H1 (cell line): ENCODE data around the gene SLC25A51. TPM values are rescaled to one million over a fixed set of nuclear protein-coding genes. Genes with fewer than 3 reads are reported as not detected.

ENCODE experiments used
- CTCF ChIA-PET: fragments of 300-600 bp; sonication (Branson Sonifier 250); formaldehyde crosslinking; loops from one replicate; lab custom pipeline; 2021; ENCODE audit not compliant: partially characterized antibody; lab: Charles Lee
- POLR2A ChIA-PET: fragments of 300-600 bp; sonication (Branson Sonifier 250); formaldehyde crosslinking; loops from one replicate; lab custom pipeline; 2021; ENCODE audit warnings: inconsistent platforms; ENCODE audit not compliant: partially characterized antibody; lab: Charles Lee
- DNase-seq, 2 experiments: peaks; one replicate each; pipeline versions ENCODE4 v3.0.0 to v3.0.0-alpha.2; 2010 to 2022; ENCODE audit warnings: low spot score in 2 of 2, low read depth in 1 of 2, mixed read lengths in 1 of 2
- FAIRE-seq: peaks from 2 replicates; lab custom pipeline; 2011; peaks lifted over from hg19 to GRCh38; lab: Jason Lieb, UNC
- H2AFZ ChIP-seq: 2 replicates; pipeline ENCODE4 v1.8.1; 2012; ENCODE audit warnings: low read length, inconsistent platforms
- H2AK5ac ChIP-seq: 2 replicates; pipeline ENCODE4 v1.6.1; 2013; ENCODE audit warnings: low read depth, low read length
- H2BK120ac ChIP-seq: replicated peaks from 2 replicates; pipeline ENCODE3; 2013; ENCODE audit warnings: low read depth, low read length, inconsistent platforms
- H2BK12ac ChIP-seq: 2 replicates; pipeline ENCODE4 v1.6.1; 2013; ENCODE audit warnings: low read depth, low read length
- H2BK15ac ChIP-seq: 2 replicates; pipeline ENCODE4 v1.6.1; 2013; ENCODE audit warnings: low read length
- H2BK20ac ChIP-seq: 2 replicates; pipeline ENCODE4 v1.6.1; 2013; ENCODE audit warnings: low read length
- H2BK5ac ChIP-seq: 2 replicates; pipeline ENCODE4 v1.6.1; 2013; ENCODE audit warnings: low read depth, low read length
- H3K14ac ChIP-seq: 2 replicates; pipeline ENCODE4 v1.6.1; 2013; ENCODE audit warnings: inconsistent platforms; ENCODE audit not compliant: insufficient read length
- H3K18ac ChIP-seq: 2 replicates; pipeline ENCODE4 v1.6.1; 2013; ENCODE audit warnings: low read length; ENCODE audit errors: extremely low read depth
- H3K23ac ChIP-seq: 2 replicates; pipeline ENCODE4 v1.6.1; 2013; ENCODE audit warnings: inconsistent platforms; ENCODE audit not compliant: insufficient read length
- H3K23me2 ChIP-seq: 2 replicates; pipeline ENCODE4 v1.6.1; 2013; ENCODE audit warnings: low read depth, low read length
- H3K27ac ChIP-seq: 2 replicates; pipeline ENCODE4 v1.6.1; 2011; ENCODE audit warnings: low read depth, low read length, inconsistent platforms
- H3K27me3 ChIP-seq, 4 experiments: replicated peaks in 1 of 4; 1 replicate in 1 of 4; 2 replicates in 3 of 4; pipeline versions ENCODE4 v1.6.1 to v1.8.1; 2011 to 2013; ENCODE audit warnings: low read length in 3 of 4, mild to moderate bottlenecking in 3 of 4, inconsistent platforms in 2 of 4, mixed read lengths in 2 of 4, moderate library complexity in 1 of 4; ENCODE audit not compliant: control insufficient read depth in 3 of 4, insufficient read depth in 3 of 4; ENCODE audit errors: extremely low read depth in 1 of 4
- H3K36me3 ChIP-seq, 4 experiments: 2 replicates each; pipeline versions ENCODE4 v1.6.1 to v1.8.1; 2011 to 2013; ENCODE audit warnings: mild to moderate bottlenecking in 4 of 4, low read length in 3 of 4, moderate library complexity in 2 of 4, control low read depth in 1 of 4, inconsistent platforms in 1 of 4; ENCODE audit not compliant: insufficient read depth in 4 of 4, control insufficient read depth in 2 of 4
- H3K4ac ChIP-seq: replicated peaks from 2 replicates; pipeline ENCODE3; 2013; ENCODE audit warnings: low read length, low read depth, mixed read lengths, inconsistent platforms; ENCODE audit not compliant: insufficient read length
- H3K4me1 ChIP-seq, 4 experiments: replicated peaks in 1 of 4; 1 replicate in 1 of 4; 2 replicates in 3 of 4; pipeline versions ENCODE4 v1.6.1 to v1.8.1; 2011 to 2013; ENCODE audit warnings: low read length in 3 of 4, inconsistent platforms in 2 of 4, mixed read lengths in 1 of 4; ENCODE audit not compliant: insufficient read depth in 4 of 4, control insufficient read depth in 3 of 4
- H3K4me2 ChIP-seq, 2 experiments: 2 replicates each; pipeline versions ENCODE4 v1.6.1 to v1.8.1; 2011 to 2013; ENCODE audit warnings: low read depth in 2 of 2, low read length in 2 of 2, control low read depth in 1 of 2, inconsistent platforms in 1 of 2, mild to moderate bottlenecking in 1 of 2; ENCODE audit not compliant: insufficient read depth in 1 of 2
- H3K4me3 ChIP-seq, 4 experiments: fragments of 200-600, 300-600 bp in 1 of 4; sonication (generic), shearing (Covaris generic), sonication (Bioruptor Twin) in 1 of 4; 2 replicates each; pipeline versions ENCODE4 v1.5.1 to v1.8.1; 2011 to 2016; ENCODE audit warnings: low read length in 4 of 4, low read depth in 3 of 4, control low read depth in 2 of 4, inconsistent platforms in 2 of 4, mild to moderate bottlenecking in 2 of 4, mixed read lengths in 1 of 4, moderate library complexity in 1 of 4; ENCODE audit not compliant: insufficient read depth in 2 of 4; ENCODE audit errors: extremely low read depth in 1 of 4
- H3K56ac ChIP-seq: replicated peaks from 2 replicates; pipeline ENCODE3; 2013; ENCODE audit warnings: low read depth, mild to moderate bottlenecking, mixed read lengths, low read length, inconsistent platforms; ENCODE audit not compliant: insufficient read length
- H3K79me1 ChIP-seq: 2 replicates; pipeline ENCODE4 v1.6.1; 2013; ENCODE audit warnings: low read depth, low read length, control low read depth
- H3K79me2 ChIP-seq, 2 experiments: 2 replicates each; pipeline versions ENCODE4 v1.6.1 to v1.8.1; 2012 to 2013; ENCODE audit warnings: low read length in 2 of 2, mild to moderate bottlenecking in 2 of 2, inconsistent platforms in 1 of 2; ENCODE audit not compliant: insufficient read depth in 2 of 2, control insufficient read depth in 1 of 2
- H3K9ac ChIP-seq, 4 experiments: replicated peaks in 1 of 4; 1 replicate in 1 of 4; 2 replicates in 3 of 4; pipeline versions ENCODE4 v1.6.1 to v1.8.1; 2011 to 2013; ENCODE audit warnings: low read depth in 3 of 4, low read length in 3 of 4, control low read depth in 2 of 4, mild to moderate bottlenecking in 2 of 4, moderate library complexity in 2 of 4, inconsistent platforms in 1 of 4; ENCODE audit errors: extremely low read depth in 1 of 4
- H3K9me3 ChIP-seq, 2 experiments: 2 replicates each; pipeline versions ENCODE4 v1.6.1 to v1.8.1; 2012 to 2013; ENCODE audit warnings: mild to moderate bottlenecking in 2 of 2, moderate library complexity in 2 of 2, control low read depth in 1 of 2, inconsistent platforms in 1 of 2, low read depth in 1 of 2, low read length in 1 of 2, mixed read lengths in 1 of 2; ENCODE audit not compliant: insufficient read depth in 2 of 2
- H4K20me1 ChIP-seq, 2 experiments: replicated peaks in 1 of 2; 2 replicates each; pipeline versions ENCODE3 to v1.8.1; 2011 to 2013; ENCODE audit warnings: inconsistent platforms in 2 of 2, low read length in 2 of 2, mild to moderate bottlenecking in 1 of 2; ENCODE audit not compliant: insufficient read depth in 2 of 2, control insufficient read depth in 1 of 2
- H4K5ac ChIP-seq: 2 replicates; pipeline ENCODE4 v1.6.1; 2013; ENCODE audit warnings: low read length, low read depth, mixed read lengths, inconsistent platforms; ENCODE audit not compliant: insufficient read length
- H4K8ac ChIP-seq: 2 replicates; pipeline ENCODE4 v1.8.0; 2013; ENCODE audit warnings: mild to moderate bottlenecking, moderate library complexity, low read length, inconsistent platforms; ENCODE audit not compliant: insufficient read depth; ENCODE audit errors: extremely low read depth
- H4K91ac ChIP-seq: replicated peaks from 2 replicates; pipeline ENCODE3; 2013; ENCODE audit warnings: low read length, mixed read lengths, inconsistent platforms; ENCODE audit not compliant: insufficient read length
- HDAC2 ChIP-seq, 2 experiments: fragments of 300-600 bp in 1 of 2; sonication (generic) in 1 of 2; IDR thresholded peaks; 2 replicates each; pipeline ENCODE4 v1.6.1; 2011 to 2012; ENCODE audit warnings: low read depth in 2 of 2, low read length in 2 of 2, mild to moderate bottlenecking in 2 of 2, moderate library complexity in 2 of 2, borderline replicate concordance in 1 of 2, inconsistent platforms in 1 of 2
- HDAC6 ChIP-seq: IDR thresholded peaks from one replicate; pipeline ENCODE4 v1.7.1; 2012; ENCODE audit warnings: low read depth, mild to moderate bottlenecking, inconsistent platforms, low read length, moderate library complexity
- KDM1A ChIP-seq: fragments of 200-600, 300-600 bp; sonication (generic); IDR thresholded peaks from 2 replicates; pipeline ENCODE4 v1.7.1; 2016; ENCODE audit warnings: mild to moderate bottlenecking, low read length, borderline replicate concordance
- WGBS, 2 experiments: shearing (Covaris generic) in 1 of 2; methylation state at CpG; one replicate each; pipeline versions ENCODE4 v1.1.6 to v1.1.7; 2013 to 2015; ENCODE audit warnings: low lambda C conversion rate in 2 of 2, mixed read lengths in 2 of 2, inconsistent platforms in 1 of 2, low coverage in 1 of 2, missing lambda C conversion rate in 1 of 2; ENCODE audit not compliant: insufficient replicate concordance in 2 of 2, insufficient coverage in 1 of 2, insufficient read length in 1 of 2; ENCODE audit errors: extremely low coverage in 1 of 2, missing lambda C conversion rate in 1 of 2; 5-methylcytosine and 5-hydroxymethylcytosine counted together
- polyA plus RNA-seq, 7 experiments: library from polyadenylated mRNA; depleted of rRNA in 3 of 7; stranded (reverse) in 5 of 7; unstranded in 2 of 7; fragments of >200 nt in 5 of 7; fragments of 200-250 nt in 2 of 7; gene quantifications; 1 replicate in 5 of 7; 2 replicates in 1 of 7; 4 replicates in 1 of 7; pipeline versions ENCODE4 v1.2.1 to v1.2.3, GENCODE V29; 2011 to 2013; ENCODE audit warnings: missing spikeins in 2 of 7, mixed read lengths in 2 of 7
- total RNA-seq: library from RNA; stranded (reverse); fragmentation: NEBNext Ultra II Directional; extraction: Animal tissue kit (Norgen Biotek cat#: 25700); gene quantifications from 2 replicates; pipeline ENCODE4 v1.2.1, GENCODE V29; 2021

The SLC25A51 gene
- total and polyA plus RNA-seq, 2 of the 8 experiments (the other 6 are each of a cell fraction or from before 2014, with no cell fraction given), result 8.0 to 14.5 TPM

- H4K5ac ChIP-seq, result no peak overlapping the region
- no peak overlapping the region for H3K14ac ChIP-seq
- TF ChIP-seq KDM1A (peak; percentile 68; the same call in 1 of the 2 replicates), HDAC6 (no peak), HDAC2 (IDR thresholded peaks at IDR 0.05; ENCODE audit: borderline replicate concordance in 1 of 2, low read depth in 2 of 2, low read length in 2 of 2) (0 out of 4 replicates have a peak, but pooled peaks of 1 of the 2 experiments have one; percentile 33)
- no peak overlapping the region for H3K9ac ChIP-seq
- no peak overlapping the region for H3K56ac ChIP-seq
- H2BK12ac ChIP-seq, result no peak overlapping the region
- peak overlapping the region; percentile 48; the same call in 1 of the 2 replicates for H4K8ac ChIP-seq
- no peaks in the 10 kb centered on the region for H3K79me2 ChIP-seq
- H2BK15ac ChIP-seq, result no peak overlapping the region
- H2AK5ac ChIP-seq, result no peak overlapping the region
- peaks cover 0 to 20% (median 0%) of the 10 kb centered on the region in 4 experiments; a peak in 4 of 8 replicates for H3K36me3 ChIP-seq
- no peaks in the 10 kb centered on the region for H3K4me1 ChIP-seq
- H4K20me1 ChIP-seq, result peaks cover 0 to 3% of the 10 kb centered on the region in 2 experiments
- H2AFZ ChIP-seq, result no peak overlapping the region
- H3K4me3 ChIP-seq, result no peak overlapping the region
- H4K91ac ChIP-seq, result no peak overlapping the region
- 93% methylated on average over 12 of the region's 12 CpGs; no CpG with 5 or more reads in 1 of the 2 experiments for WGBS, 2 experiments
- no peak for DNase-seq
- H3K79me1 ChIP-seq, result no peaks in the 10 kb centered on the region; the same call in 1 of the 2 replicates
- H3K27ac ChIP-seq, result no peak overlapping the region
- H3K4ac ChIP-seq, result no peak overlapping the region
- POLR2A ChIA-PET, result no interaction called here
- CTCF ChIA-PET, result interaction anchor here (0.6 to 3.4 kb wide), 8 partner anchors 9 to 66 kb away, joined by 3 to 23 read pairs (median 5); no protein-coding TSS in a partner anchor
- no peak overlapping the region for H2BK120ac ChIP-seq
- no peak overlapping the region for H3K23ac ChIP-seq
- H2BK5ac ChIP-seq, result no peak overlapping the region
- no peak overlapping the region for H3K4me2 ChIP-seq
- H3K27me3 ChIP-seq, result no peaks in the 10 kb centered on the region
- no peaks in the 10 kb centered on the region for H3K9me3 ChIP-seq
- H2BK20ac ChIP-seq, result no peak overlapping the region
- no peaks in the 10 kb centered on the region for H3K23me2 ChIP-seq
- FAIRE-seq, result no peak
- no peak overlapping the region for H3K18ac ChIP-seq
Observed at GRCh38 chr9:37951671-37952449, 47.9 kb upstream of the SLC25A51 start.
